BLaER1 (cell line): ENCODE data around the gene ISYNA1.
A peak's percentile ranks its signal among the peaks of the same experiment; 100 is the strongest.

Experiments used
- H3K27ac ChIP-seq: shearing (Covaris generic); formaldehyde crosslinking; 2 replicates; pipeline ENCODE4 v1.8.1; 2022
- H3K27me3 ChIP-seq: shearing (Covaris generic); formaldehyde crosslinking; 2 replicates; pipeline ENCODE4 v1.8.1; 2022
- H3K36me3 ChIP-seq: shearing (Covaris generic); formaldehyde crosslinking; 2 replicates; pipeline ENCODE4 v1.8.1; 2022
- H3K4me1 ChIP-seq: shearing (Covaris generic); formaldehyde crosslinking; 2 replicates; pipeline ENCODE4 v1.8.1; 2022
- H3K4me2 ChIP-seq: shearing (Covaris generic); formaldehyde crosslinking; 2 replicates; pipeline ENCODE4 v1.8.1; 2022
- H3K4me3 ChIP-seq: shearing (Covaris generic); formaldehyde crosslinking; 2 replicates; pipeline ENCODE4 v1.8.1; 2022
- H3K9ac ChIP-seq: shearing (Covaris generic); formaldehyde crosslinking; 2 replicates; pipeline ENCODE4 v1.8.1; 2022
- H3K9me3 ChIP-seq: shearing (Covaris generic); formaldehyde crosslinking; 2 replicates; pipeline ENCODE4 v1.8.1; 2022
- H4K20me1 ChIP-seq: shearing (Covaris generic); formaldehyde crosslinking; 2 replicates; pipeline ENCODE4 v1.8.1; 2022
- Cebpa-rat ChIP-seq: shearing (Covaris generic); IDR thresholded peaks from 2 replicates; pipeline ENCODE4 v1.8.1; 2022

Gene ISYNA1

DNA sequence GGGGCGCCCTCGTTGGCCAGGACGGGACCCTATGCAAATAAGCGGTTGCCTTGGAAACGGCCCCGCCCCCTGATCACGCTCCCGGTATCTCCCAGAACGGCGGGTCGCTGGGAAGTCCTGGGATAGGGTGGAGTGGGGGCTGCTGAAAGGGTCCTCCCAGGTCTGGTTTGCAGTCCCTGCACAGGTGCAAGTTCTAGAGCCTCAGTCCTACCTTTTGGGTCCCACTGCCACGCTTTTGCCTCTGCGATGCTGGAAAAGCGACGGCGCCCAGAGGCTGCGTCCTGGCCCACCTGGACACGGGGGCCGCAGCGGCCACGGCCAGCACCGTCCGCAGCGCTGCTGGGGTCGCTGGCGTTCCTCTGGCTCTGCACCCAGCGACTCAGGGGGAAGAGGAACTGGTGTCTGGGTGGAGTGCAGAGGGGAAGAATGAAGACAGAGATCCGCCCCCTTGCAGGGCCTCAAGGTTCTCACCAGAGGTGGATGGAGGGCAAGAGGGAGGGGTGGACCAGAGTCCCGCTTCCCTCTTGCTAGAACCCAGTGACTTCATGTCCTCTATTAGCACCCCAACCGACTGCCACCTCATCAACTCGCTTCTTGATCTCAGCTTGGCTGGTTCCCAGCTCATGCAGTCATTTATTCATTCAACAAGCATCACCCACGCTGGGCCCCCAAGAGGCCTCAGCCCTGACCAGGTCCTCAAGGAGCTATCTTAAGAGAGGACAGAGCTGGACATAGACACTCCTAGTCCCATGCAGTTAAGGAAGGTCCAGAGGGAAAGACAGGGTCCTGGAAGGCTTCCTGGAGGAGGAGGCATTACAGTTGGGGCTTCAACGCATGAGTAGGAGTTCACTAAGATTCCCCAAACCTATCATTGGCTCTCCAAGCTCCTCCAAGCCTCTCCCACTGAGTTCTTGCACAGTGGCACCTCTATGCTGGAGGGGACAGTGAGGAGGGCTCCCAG lies 40.4 kb downstream of the ISYNA1 start, which contains the start of gene LRRC25:
LRRC25 (minus strand) TSS at position 381 of the 961 bp plus-strand sequence. CDS start 659 bp downstream, outside the sequence.
- no peak within 1 kb of the TSS for H3K4me3 ChIP-seq
- H3K4me1 ChIP-seq = peaks cover 31% of the 10 kb centered on the region

DNA sequence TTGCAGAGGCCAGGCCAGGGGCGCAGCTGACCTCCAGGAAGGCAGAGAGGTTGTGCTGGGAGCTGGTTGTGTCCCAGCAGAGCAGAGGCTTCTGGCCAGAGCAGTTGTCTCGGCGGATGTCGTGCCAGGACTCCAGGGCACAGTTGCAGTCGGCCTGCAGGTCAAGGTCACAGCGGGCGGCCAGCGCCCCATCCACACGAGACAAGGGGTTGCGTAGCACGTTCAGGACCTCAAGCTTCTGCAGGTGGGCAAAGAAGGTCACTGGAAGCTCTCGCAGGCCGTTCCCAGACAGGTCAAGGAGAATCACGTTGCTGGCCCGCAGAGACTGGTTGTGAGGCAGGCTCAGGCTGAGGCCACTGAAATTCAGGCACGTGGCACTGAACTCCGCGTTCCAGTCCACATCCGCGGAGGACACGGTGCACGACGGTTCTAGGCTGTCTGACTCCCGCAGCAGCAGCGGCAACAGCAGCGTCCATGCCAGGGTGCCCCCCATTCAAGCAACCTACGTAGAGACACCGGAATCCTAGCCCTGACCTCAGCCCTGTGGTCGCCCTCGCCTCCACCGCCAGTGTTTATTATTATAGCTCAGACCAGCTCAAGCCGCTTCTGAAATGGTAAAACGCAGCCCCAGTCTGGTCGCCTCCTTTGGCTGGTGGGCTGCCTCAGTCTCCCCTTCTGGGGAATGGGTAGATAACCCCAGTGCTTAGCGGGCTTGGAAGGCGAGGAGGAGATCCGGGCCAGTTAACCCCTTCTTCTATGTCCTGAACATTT lies 41.3 kb downstream of the ISYNA1 start:
- no peak overlapping the region for H3K27ac ChIP-seq
- H3K9ac ChIP-seq = no peak overlapping the region
- no peaks in the 10 kb centered on the region for H4K20me1 ChIP-seq
- H3K36me3 ChIP-seq = no peaks in the 10 kb centered on the region
- TF ChIP-seq Cebpa-rat = no peak
- H3K9me3 ChIP-seq = no peaks in the 10 kb centered on the region
- H3K4me2 ChIP-seq = peak overlapping the region; percentile 45
- no peak overlapping the region for H3K4me3 ChIP-seq
- peaks cover 28% of the 10 kb centered on the region for H3K4me1 ChIP-seq
- peaks cover 21% of the 10 kb centered on the region; the same call in 1 of the 2 replicates for H3K27me3 ChIP-seq

More for the DNA sequence above, 40.4 kb downstream of the ISYNA1 start, which contains the start of gene LRRC25:
- Histone ChIP-seq H3K4me2 (peak within 1 kb of the TSS; percentile 45), H3K9me3 (no peaks in the 10 kb centered on the region), H3K27ac (no peak within 1 kb of the TSS), H4K20me1 (no peaks in the 10 kb centered on the region), H3K27me3 (peaks cover 12% of the 10 kb centered on the region; the same call in 1 of the 2 replicates), H3K9ac (no peak within 1 kb of the TSS), H3K36me3 (no peaks in the 10 kb centered on the region)
- TF ChIP-seq Cebpa-rat = no peak

DNA sequence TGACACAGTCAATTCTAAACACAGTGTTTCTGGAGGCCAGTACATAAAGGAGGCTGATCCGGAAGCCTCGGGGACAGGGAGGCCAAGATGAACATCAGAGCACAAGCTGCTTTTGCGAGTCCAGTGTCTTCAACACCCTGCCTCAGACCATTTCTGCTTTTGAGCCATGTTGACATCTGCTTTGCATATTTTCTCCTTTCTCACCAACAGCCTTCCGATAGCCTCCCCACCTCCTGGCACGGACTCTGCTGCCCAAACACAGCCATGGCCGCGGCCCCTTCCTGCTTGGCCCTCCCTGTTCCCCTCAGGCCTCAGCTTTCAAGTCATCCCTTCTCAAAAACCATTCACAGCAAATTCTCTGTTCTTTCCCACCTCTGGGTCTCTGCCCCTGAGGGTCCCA lies 44.1 kb downstream of the ISYNA1 start:
- Histone ChIP-seq H3K36me3 (no peaks in the 10 kb centered on the region), H3K4me1 (peaks cover 26% of the 10 kb centered on the region), H3K9ac (no peak overlapping the region), H3K27ac (no peak overlapping the region), H3K4me3 (no peak overlapping the region), H3K9me3 (no peaks in the 10 kb centered on the region), H3K4me2 (no peak overlapping the region), H3K27me3 (peaks cover 36% of the 10 kb centered on the region; the same call in 1 of the 2 replicates), H4K20me1 (no peaks in the 10 kb centered on the region)
- TF ChIP-seq Cebpa-rat = no peak

- Histone ChIP-seq H3K9me3 (no peaks in the 10 kb centered on the region), H3K4me3 (no peak overlapping the region), H3K27me3 (peaks cover 38% of the 10 kb centered on the region; the same call in 1 of the 2 replicates), H3K36me3 (no peaks in the 10 kb centered on the region), H4K20me1 (no peaks in the 10 kb centered on the region), H3K4me2 (peak overlapping the region; percentile 40; the same call in 1 of the 2 replicates), H3K4me1 (peaks cover 34% of the 10 kb centered on the region), H3K9ac (no peak overlapping the region), H3K27ac (no peak overlapping the region)
- no peak for TF ChIP-seq Cebpa-rat
These were observed 45.0 kb downstream of the ISYNA1 start for GRCh38 chr19:18392926-18393325.

- Histone ChIP-seq H3K36me3 (no peaks in the 10 kb centered on the region), H3K27me3 (peaks cover 39% of the 10 kb centered on the region; the same call in 1 of the 2 replicates), H3K27ac (no peak overlapping the region), H3K4me2 (peak overlapping the region; percentile 40), H3K9me3 (no peaks in the 10 kb centered on the region), H4K20me1 (no peaks in the 10 kb centered on the region), H3K9ac (no peak overlapping the region), H3K4me1 (peaks cover 34% of the 10 kb centered on the region), H3K4me3 (no peak overlapping the region)
- no peak for TF ChIP-seq Cebpa-rat
These were observed 45.5 kb downstream of the ISYNA1 start for GRCh38 chr19:18392417-18392816.

GRCh38 chr19:18391509-18392075 lies 46.3 kb downstream of the ISYNA1 start:
- H3K9ac ChIP-seq = no peak overlapping the region
- H3K9me3 ChIP-seq = no peaks in the 10 kb centered on the region
- H3K27me3 ChIP-seq = peaks cover 41% of the 10 kb centered on the region; the same call in 1 of the 2 replicates
- H3K4me2 ChIP-seq = no peak overlapping the region
- no peak for TF ChIP-seq Cebpa-rat
- H4K20me1 ChIP-seq = no peaks in the 10 kb centered on the region
- no peak overlapping the region for H3K27ac ChIP-seq
- no peaks in the 10 kb centered on the region for H3K36me3 ChIP-seq
- peaks cover 36% of the 10 kb centered on the region for H3K4me1 ChIP-seq
- H3K4me3 ChIP-seq = no peak overlapping the region

DNA sequence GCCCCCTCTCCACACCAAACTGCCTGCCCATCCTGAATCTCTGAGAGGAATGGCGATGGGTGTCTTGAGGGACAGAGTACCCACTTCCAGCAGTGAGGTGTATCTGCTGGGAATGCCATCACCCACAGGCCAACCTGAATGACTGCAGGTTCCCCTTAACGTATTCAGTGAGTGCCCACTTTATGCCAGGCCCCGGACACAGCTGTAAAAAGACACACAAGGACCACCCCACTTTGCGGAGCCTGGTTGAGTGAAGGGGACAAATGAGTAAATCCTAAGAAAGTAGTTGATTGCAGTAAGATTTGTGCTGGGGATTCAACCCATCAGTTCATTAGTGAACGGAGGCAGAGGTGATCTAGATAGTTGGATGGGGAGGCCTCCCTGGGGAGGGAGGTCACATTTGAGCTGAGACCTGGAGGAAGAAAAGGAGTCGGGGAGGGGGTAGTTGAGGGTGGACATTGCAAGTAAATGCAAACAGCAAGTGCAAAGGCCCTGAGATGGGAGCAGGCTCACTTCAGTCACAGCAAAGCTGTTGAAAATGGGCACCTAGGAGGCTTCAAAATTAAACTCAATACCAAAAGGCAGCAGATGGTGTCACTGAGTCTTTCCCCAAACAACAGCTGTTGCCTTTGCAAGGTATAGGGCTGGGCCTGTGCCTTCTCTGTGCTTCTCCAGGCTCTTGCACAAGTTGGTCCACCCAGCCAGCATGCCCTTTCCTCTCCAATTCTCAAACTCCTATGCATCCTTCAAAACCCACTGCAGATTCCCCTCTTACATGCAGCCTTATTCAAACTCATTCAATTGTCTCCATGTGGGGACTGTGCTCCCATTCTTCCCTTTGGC lies 47.6 kb downstream of the ISYNA1 start:
- no peak overlapping the region for H3K4me3 ChIP-seq
- H4K20me1 ChIP-seq = no peaks in the 10 kb centered on the region
- TF ChIP-seq Cebpa-rat = no peak
- no peak overlapping the region for H3K27ac ChIP-seq
- H3K36me3 ChIP-seq = no peaks in the 10 kb centered on the region
- peaks cover 37% of the 10 kb centered on the region for H3K4me1 ChIP-seq
- no peak overlapping the region for H3K9ac ChIP-seq
- no peak overlapping the region for H3K4me2 ChIP-seq
- H3K9me3 ChIP-seq = no peaks in the 10 kb centered on the region
- H3K27me3 ChIP-seq = peaks cover 43% of the 10 kb centered on the region; the same call in 1 of the 2 replicates

DNA sequence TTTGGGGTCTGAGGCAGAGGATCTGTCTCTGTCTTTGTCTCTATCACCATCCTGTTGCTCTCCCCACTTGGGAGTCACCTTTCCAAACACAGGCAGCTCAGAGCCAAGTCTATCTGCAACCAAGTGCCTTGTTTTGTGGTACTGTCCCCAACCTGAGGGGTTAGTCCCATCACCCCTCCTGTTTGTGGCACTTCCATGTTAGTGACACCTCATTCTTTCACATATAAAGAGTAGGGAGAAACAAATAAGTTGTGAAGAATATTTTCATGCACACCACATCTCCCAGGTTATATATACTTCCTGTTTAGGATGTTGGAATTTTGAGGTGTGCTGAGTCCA lies 48.2 kb downstream of the ISYNA1 start:
- H3K9me3 ChIP-seq = no peaks in the 10 kb centered on the region
- H3K4me1 ChIP-seq = peaks cover 37% of the 10 kb centered on the region
- TF ChIP-seq Cebpa-rat = no peak
- H4K20me1 ChIP-seq = no peaks in the 10 kb centered on the region
- H3K4me2 ChIP-seq = no peak overlapping the region
- no peak overlapping the region for H3K4me3 ChIP-seq
- H3K36me3 ChIP-seq = no peaks in the 10 kb centered on the region
- H3K27ac ChIP-seq = no peak overlapping the region
- H3K27me3 ChIP-seq = peaks cover 43% of the 10 kb centered on the region; the same call in 1 of the 2 replicates
- H3K9ac ChIP-seq = no peak overlapping the region
